GM18519 (cell line): ENCODE results near the gene GATM.
"Not testable (repeated sequence)": the region's sequence is repeated elsewhere in the genome, so short reads cannot be mapped to it uniquely, and the experiment has no call there.

Experiments used
- ATAC-seq: cut with Tn5 transposase; IDR thresholded peaks from one replicate; pipeline ENCODE4 v1.9.1; 2021; ENCODE audit warnings: mild to moderate bottlenecking, moderate library complexity; ENCODE audit not compliant: unreplicated experiment, low FRiP score

Gene GATM

DNA sequence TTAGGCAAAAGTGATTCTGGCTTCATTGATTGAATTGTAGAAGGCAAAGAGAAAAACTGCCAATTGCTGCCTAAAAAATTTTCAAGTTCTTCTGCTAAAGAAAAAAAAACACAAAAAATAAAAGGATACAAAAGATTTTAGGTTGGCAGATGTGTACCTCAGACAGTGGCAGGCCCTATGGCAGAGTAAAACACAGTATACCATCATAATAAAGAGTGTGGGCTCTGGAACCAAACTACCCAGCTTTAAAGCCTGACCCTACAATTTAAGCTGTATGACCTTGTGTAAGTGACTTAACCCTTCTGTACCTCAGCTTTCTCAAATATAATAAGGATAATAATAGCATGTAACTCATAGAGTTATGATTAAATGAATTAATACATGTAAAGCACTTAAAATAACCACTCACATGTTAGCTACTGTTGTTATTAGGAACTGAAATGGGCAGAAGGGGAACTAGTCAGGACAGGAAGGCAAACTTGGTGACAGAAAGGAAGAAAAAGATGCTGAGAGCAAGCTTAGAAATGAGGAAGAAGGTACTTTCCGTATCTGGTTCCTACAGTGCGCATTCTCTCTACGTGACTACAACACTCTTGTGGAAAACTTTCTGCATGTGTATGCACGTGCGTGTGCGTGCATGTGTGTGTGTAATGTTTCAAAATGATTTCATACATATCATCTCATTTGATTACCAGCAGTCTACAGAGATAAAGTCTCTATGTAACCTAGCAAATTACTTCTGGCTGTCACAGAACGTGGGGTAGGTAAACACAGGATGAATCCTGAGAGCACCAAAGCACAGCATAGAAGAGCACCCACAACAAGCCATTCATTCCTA lies 13.6 kb upstream of the GATM start:
- peak; percentile 91 for ATAC-seq

DNA sequence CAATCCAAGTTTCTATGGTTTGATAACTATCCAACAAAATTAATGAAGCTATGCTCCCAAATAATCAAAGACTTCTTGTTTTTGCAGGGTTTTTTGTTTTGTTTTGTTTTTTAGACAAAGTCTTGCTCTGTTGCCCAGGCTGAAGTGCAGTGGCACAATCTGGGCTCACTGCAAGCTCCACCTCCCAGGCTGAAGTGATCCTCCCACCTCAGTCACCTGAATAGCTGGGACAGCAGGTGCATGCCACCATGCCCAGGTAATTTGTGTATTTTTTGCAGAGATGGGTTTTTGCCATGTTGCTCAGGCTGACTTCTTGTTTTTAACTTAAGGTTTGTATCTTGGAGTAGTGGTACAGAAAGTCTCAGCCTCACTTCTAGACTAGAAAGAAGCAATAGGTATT lies 11.0 kb upstream of the GATM start:
- ATAC-seq = no peak

DNA sequence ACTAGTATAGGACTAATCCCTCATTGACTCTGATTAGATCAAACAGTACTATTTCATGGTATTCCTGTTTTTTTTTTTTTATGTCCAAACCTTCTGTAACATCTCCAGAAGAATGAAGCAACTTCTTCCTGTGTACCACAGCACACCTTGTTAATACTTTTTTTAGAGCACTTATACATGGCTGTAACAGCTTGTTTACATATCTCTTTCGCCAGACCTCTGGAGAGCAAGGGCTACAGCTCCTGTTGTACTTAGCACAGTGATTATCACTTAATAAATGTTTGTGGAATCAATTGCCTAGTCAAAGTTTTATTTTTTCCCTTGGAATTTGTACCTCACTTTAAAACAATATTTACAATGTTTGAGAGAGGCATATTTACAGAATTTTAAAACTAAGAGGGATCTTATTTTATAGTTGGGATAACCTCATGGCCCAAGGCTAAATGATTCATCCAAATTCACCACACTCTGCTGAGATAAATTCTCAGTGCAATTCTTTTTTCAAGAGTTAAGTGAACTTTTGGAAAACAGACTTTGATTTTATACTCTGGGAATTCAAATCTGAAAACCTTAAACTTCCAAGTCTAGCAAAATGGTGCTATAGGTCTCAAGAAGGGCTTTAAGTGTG lies 9.2 kb upstream of the GATM start:
- ATAC-seq = no peak

DNA sequence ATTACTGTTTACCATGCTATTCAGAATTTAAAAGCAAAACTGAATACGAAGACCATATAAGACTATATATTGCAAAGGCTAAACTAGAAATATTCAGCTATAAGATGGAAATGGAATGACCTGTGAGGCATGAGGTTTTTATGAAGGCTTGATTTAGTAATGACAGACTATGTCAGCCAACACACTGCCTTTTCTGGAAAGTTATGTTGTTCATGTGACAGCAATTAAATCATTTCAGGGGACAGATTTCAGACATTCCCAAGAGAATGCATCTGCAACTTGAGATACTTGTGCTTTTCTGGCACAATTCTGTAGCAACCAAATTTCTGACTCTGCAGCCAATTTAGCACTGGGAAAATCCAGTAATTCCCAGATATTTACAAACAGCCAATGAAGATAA lies 8.6 kb upstream of the GATM start:
- no peak for ATAC-seq

DNA sequence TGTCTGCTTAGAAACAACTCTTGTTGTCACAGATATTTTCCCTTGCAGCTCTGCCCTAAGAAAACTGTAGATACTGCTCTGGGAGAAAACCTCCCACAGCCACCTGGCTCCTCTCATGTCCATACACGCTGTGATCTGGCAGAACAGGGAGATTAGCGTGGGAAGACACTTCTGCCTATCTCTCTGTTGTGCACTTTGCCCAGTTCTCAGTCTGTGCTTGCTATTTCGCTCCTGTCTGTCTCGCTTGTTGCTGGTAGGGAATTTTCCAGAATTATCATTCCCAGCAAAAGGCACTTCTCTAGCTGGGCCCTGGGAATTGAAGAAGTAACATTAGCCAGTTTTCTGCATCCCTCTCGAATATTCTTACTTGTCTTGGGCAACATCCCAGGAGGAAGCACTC lies 8.1 kb upstream of the GATM start:
- no peak for ATAC-seq

- no peak for ATAC-seq
These were observed 7.2 kb upstream of the GATM start for GRCh38 chr15:45385590-45385989.

DNA sequence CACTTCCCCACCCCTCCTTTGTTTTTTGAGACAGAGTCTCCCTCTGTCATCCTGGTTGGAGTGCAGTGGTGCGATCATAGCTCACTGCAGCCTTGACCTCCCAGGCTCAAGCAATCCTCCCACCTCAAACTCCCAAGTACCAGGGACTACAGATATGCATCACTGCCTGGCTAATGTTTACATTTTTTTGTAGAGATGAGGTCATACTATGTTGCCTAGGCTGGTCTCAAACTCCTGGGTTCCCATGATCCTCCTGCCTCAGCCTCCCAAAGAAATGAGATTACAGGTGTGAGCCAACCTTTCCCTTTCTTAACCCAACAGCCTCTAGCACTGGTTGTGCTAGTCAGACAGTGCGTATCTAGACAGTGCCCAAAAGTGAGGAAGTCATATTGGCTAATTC lies 6.4 kb upstream of the GATM start:
- no peak for ATAC-seq

DNA sequence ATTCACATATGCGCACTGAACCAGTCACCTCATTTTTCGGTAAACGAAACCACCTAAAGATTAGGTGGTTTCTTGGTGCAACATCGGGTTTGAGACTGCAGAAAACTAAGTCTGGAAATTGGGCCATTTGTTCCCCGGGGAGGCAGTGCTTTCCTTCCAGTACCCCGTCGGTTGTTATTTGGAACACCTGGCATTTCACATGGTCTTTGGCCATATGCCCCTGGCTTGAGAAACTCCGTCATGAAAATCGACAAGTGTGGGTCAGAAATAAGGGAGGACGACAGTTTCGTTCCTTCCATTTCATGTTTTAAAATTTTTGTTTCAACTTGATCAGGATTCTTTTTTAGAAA lies 544 bp upstream of the GATM start:
- no peak for ATAC-seq

DNA sequence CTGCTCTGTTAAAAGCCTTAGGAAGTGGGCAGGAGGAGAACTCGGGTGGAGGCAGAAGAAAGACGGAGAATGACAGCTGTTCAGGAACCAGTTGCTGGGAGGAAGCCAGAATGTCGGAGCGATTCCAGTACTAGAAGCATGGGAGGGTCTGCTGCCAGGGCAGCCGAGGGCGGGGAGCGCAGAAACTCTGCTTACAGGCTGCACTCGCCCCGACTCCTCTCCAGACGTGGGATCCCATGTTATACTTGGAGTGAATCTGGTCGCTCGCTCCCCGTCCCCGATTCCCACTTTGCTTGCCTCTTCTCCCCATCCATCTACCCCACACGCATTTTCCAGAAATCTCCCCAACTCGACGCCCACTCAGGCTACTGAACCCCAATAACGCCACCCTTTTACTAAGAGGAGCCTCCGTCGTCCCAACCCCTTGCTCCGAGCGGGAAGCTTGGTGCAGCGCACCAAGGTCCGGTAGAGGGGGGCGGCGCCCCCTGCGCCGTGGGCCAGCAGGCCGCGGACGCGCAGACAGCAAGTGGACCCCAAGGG lies 665 bp downstream of the GATM start:
- ATAC-seq = peak; percentile 9

- ATAC-seq = no peak
These were observed 1.3 kb downstream of the GATM start for GRCh38 chr15:45376967-45377608.

- ATAC-seq = no peak
These were observed 1.9 kb downstream of the GATM start for GRCh38 chr15:45376300-45376928.

- ATAC-seq = no peak
These were observed 2.5 kb downstream of the GATM start for GRCh38 chr15:45375836-45376235.

DNA sequence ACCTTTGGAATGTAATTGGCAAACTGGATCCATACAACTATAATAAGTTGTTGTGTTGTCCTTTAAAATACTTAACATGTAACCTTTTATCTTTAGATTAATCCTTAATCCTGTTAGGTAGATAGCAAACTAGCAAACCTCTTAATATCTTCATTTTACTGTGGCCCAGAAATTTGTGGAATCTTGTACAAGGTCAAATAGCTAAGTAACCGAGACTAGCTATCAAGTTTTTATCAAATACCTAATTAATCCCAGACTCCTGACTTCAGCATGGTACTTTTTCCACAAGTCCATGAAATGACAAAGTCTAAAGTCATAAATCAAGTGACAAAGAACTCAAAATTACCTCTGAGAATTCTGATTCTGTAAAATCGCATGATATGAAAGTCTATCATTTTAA lies 4.4 kb downstream of the GATM start:
- no peak for ATAC-seq

DNA sequence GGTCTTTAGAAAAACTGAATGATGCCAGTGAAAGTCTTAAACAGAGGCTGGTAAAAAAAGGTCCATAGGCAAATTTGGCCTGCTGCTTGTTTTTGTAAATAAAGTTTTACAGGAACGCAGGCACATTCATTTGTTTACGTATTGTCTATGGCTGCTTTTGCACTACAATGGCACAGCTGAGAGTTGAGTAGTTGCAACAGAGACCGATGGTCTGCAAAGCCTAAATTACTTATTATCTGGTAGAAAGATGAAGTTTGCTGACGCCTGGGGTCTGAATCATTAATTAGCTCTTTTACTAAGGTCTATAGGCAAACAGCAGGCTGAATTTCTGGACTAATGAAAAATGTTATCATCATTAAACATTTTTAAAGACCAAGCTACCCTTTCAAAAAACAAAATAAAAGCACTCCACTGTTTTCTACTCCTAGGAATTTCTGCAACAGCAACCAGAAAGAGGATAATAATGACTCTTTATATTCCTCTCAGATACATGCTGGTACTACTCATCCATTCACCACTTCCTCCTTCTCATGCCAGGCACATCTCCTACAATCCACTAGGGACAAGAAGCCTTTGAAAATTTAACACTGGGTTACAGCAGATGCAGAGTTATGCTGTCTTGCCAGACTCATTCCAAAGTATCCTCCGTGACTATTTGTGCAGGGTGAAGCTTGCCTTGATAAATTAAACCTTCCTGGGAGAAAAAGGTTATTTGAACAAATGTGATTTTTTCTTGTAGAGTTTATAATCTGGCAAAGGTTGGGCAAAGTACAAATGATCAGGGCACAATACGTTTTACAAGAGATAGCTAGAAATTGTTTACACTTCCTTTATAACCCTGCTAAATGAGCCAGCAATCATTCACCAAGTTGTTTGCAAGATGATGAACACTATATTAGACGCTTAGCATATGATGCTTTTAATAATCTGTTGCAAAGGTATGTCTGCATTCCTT lies 6.0 kb downstream of the GATM start:
- ATAC-seq = no peak

DNA sequence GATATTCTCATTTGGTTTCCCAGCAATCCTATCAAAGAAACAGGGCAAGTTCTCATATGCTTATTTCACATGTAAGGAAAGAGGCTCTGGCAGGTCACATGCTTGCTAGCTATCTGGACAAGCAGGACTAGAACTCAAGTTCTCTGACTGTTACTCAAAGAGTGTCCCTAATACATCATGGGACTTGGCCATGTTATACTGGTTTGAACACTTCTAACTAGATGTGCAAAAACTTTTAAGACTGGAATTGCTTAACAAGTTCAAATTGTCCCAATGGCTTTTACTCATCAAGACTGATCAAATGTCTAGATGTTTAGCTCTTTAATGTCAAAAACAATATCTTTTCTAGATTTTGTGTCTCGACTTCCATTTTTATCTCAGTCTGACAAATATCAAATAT lies 6.8 kb downstream of the GATM start:
- no peak for ATAC-seq

DNA sequence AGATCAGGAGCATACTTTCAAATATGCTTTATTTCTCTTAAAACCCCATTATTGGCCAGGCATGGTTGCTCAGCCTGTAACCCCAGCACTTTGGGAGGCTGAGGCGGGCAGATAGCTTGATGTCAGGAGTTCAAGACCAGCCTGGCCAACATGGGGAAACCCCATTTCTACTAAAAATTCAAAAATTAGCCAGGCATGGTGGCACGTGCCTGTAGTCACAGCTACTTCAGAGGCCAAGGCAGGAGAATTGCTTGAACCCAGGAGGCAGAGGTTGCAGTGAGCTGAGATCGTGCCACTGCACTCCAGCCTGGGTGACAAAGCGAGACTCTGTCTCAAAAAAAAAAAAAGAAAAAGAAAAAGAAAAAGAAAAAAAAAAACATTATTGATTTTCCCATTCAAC lies 8.3 kb downstream of the GATM start:
- not testable (repeated sequence) for ATAC-seq

DNA sequence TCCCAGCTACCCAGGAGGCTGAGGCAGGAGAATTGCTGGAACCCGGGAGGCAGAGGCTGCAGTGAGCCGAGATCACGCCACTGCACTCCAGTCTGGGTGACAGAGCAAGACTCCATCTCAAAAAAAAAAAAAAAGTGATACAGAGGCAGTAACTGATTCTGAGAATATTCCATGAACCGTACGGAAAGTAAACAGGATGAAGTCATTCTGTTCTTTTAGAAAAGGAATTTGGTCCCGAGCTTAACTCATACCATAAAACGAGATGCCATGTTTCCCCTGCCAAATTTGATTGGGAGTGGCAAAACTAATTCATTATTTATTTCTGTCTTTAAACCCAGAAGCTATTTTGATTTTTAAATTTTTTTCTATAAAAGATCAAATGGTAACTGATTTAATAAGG lies 11.1 kb downstream of the GATM start:
- ATAC-seq = not testable (repeated sequence)

DNA sequence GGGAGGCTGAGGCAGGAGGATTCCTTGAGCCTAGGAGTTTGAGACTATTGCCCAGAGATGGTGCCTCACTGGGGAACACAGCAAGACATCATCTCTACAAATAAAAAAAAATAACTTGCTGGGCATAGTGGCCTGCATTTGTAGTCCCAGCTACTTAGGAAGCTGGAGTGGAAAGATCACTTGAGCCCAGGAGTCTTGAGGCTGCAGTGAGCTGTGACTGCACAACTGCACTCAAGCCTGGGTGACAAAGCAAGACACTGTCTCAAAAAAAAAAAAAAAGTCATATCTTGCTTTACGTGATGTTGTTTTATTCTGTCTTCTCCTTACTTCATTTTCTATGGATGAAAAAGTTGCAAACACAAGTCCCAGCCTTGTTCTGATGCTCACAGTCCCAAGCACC lies 14.1 kb downstream of the GATM start:
- ATAC-seq = no peak

DNA sequence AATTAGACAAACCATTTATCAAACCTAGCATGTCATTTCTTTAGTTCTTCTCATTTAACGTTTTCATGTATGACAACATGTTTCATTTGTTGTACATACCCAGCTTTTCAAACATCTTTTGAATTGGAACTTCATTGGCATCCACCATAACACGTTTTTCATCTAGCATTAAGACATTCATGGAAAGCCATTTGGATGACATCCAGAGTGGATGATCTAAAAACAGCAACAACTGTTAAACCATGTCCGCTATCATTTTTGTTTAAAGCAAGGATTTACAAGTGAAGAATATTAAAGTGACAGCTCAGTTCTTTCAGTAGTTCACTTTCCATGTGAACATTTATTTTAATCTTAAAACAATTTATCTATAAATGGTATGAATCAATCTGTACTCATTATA lies 14.5 kb downstream of the GATM start:
- no peak for ATAC-seq

DNA sequence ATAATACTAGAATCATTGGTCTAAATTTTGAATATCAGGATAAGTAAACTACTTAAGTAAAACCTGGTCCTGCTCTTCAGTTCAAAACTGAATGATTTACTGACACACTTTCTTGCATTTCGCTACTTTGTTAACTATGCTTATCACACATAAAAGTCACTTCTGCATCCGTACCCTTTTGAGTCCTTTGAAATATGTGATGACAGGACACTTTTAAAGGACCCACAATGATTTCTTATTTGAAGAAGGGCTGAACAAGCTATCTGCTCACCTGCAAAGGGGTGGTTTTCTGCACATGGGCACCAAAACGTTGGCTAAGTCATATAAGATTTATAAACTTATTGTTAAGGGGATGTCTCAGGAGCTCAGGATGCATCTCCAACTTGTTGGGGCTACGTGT lies 15.0 kb downstream of the GATM start:
- no peak for ATAC-seq
